Upper lobe of left lung (tissue), 6 donors: Measurements from ENCODE around the gene BCAS1. TPM values are rescaled to one million over a fixed set of nuclear protein-coding genes. Genes with fewer than 3 reads are reported as not detected.

Experiments used
- ATAC-seq, 2 donors: fragments of 200-7000 bp; cut with Tn5 transposase; one replicate each; pipeline ENCODE4 v1.9.1; 2022; ENCODE audit warnings: mild to moderate bottlenecking in 2 of 2, moderate library complexity in 2 of 2; ENCODE audit not compliant: low FRiP score in 2 of 2
- DNase-seq, 2 donors: peaks; one replicate each; pipeline ENCODE4 v3.0.0-alpha.2; 2019 to 2020
- H3K27ac ChIP-seq, 4 donors: fragments of 200-600 bp; sonication (generic); one replicate each; pipeline ENCODE4 v1.5.1; 2016 to 2019
- H3K27me3 ChIP-seq, 4 donors: fragments of 200-600 bp; sonication (generic); one replicate each; pipeline ENCODE4 v1.5.1; 2017 to 2019
- H3K36me3 ChIP-seq, 4 donors: fragments of 200-600 bp; sonication (generic); one replicate each; pipeline ENCODE4 v1.5.1; 2016 to 2019
- H3K4me1 ChIP-seq, 4 donors: fragments of 200-600 bp; sonication (generic); one replicate each; pipeline ENCODE4 v1.5.1; 2018 to 2019
- H3K4me3 ChIP-seq, 4 donors: fragments of 200-600 bp; sonication (generic); one replicate each; pipeline ENCODE4 v1.5.1; 2017 to 2019; ENCODE audit warnings: mild to moderate bottlenecking in 2 of 4, moderate library complexity in 1 of 4
- H3K9me3 ChIP-seq, 4 donors: fragments of 200-600 bp; sonication (generic); one replicate each; pipeline ENCODE4 v1.5.1; 2018 to 2019
- EP300 ChIP-seq, 4 donors: sonication (generic); formaldehyde crosslinking; IDR thresholded peaks; one replicate each; pipeline ENCODE4 v1.5.1; 2017; ENCODE audit warnings: antibody characterized with exemption in 4 of 4, control low read depth in 2 of 4
- POLR2A ChIP-seq, 4 donors: fragments of 450-650 bp; IDR thresholded peaks; one replicate each; pipeline ENCODE4 v1.5.1; 2016 to 2017; ENCODE audit warnings: antibody characterized with exemption in 4 of 4, mild to moderate bottlenecking in 2 of 4
- POLR2AphosphoS5 ChIP-seq, 2 donors: sonication (generic); formaldehyde crosslinking; IDR thresholded peaks; one replicate each; pipeline ENCODE4 v1.5.1; 2017; ENCODE audit warnings: antibody characterized with exemption in 2 of 2
- WGBS, 2 donors: methylation state at CpG; one replicate each; pipeline ENCODE4 v1.1.5; 2017 to 2018; 5-methylcytosine and 5-hydroxymethylcytosine counted together
- total RNA-seq, 6 donors: library from RNA; depleted of rRNA in 4 of 6; stranded (reverse); fragments of >200 nt in 4 of 6; gene quantifications; one replicate each; pipeline versions ENCODE4 v1.1.0 to v1.2.1, GENCODE V29; 2016 to 2021
- TF ChIP-seq, protein P1 (sequence below), 6 experiments: fragments of 450-650 bp in 4 of 6; fragments of 200-600 bp in 2 of 6; sonication (generic) in 2 of 6; IDR thresholded peaks; one replicate each; pipeline ENCODE4 v1.5.1; 2016 to 2019; ENCODE audit warnings: antibody characterized with exemption in 6 of 6
- donor health status: DM: no; HTN: no; CAD: no; lungs with moderate emphysema.
- donor health status: DM: no; HTN: yes; CAD: no; lungs with severe emphysema.

The BCAS1 gene
- total RNA-seq, 6 donors from 2014 or later, result 0.74 to 11.2 (median 1.3) TPM

DNA sequence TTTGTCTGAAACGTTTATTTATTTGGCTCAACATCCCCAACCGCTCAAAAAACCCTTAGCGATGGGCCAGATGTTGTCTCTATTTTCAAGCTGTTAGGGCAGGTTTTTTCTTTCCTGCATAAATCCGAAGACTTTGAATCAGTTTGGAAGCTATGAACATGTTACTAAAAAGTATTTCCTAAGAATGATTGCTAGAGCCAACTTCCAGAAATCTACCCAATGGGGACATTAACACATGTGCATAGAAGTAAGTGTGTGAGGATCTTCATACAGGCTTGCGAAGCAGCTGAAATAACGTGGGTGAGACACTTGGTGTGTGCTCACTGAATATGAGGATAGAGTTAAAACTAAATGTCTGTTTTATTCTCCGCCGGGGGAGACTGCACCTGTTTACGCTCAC lies 106.8 kb downstream of the BCAS1 start:
- no peaks in the 10 kb centered on the region for H3K36me3 ChIP-seq
- ATAC-seq (no peak), DNase-seq (no peak)
- no peaks in the 10 kb centered on the region for H3K4me1 ChIP-seq
- no peak for TF ChIP-seq POLR2A (IDR thresholded peaks at IDR 0.05)
- TF ChIP-seq, protein P1, sequence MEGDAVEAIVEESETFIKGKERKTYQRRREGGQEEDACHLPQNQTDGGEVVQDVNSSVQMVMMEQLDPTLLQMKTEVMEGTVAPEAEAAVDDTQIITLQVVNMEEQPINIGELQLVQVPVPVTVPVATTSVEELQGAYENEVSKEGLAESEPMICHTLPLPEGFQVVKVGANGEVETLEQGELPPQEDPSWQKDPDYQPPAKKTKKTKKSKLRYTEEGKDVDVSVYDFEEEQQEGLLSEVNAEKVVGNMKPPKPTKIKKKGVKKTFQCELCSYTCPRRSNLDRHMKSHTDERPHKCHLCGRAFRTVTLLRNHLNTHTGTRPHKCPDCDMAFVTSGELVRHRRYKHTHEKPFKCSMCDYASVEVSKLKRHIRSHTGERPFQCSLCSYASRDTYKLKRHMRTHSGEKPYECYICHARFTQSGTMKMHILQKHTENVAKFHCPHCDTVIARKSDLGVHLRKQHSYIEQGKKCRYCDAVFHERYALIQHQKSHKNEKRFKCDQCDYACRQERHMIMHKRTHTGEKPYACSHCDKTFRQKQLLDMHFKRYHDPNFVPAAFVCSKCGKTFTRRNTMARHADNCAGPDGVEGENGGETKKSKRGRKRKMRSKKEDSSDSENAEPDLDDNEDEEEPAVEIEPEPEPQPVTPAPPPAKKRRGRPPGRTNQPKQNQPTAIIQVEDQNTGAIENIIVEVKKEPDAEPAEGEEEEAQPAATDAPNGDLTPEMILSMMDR (IDR thresholded peaks at IDR 0.05), result no peak
- no peak for TF ChIP-seq EP300 (IDR thresholded peaks at IDR 0.05)
- no peak for TF ChIP-seq POLR2AphosphoS5 (IDR thresholded peaks at IDR 0.05)
- no peaks in the 10 kb centered on the region for H3K9me3 ChIP-seq
- H3K4me3 ChIP-seq, result no peak overlapping the region
- WGBS, 2 donors, result 87 to 93% methylated on average over 9 of the region's 9 CpGs
- no peaks in the 10 kb centered on the region for H3K27me3 ChIP-seq
- no peak overlapping the region for H3K27ac ChIP-seq

DNA sequence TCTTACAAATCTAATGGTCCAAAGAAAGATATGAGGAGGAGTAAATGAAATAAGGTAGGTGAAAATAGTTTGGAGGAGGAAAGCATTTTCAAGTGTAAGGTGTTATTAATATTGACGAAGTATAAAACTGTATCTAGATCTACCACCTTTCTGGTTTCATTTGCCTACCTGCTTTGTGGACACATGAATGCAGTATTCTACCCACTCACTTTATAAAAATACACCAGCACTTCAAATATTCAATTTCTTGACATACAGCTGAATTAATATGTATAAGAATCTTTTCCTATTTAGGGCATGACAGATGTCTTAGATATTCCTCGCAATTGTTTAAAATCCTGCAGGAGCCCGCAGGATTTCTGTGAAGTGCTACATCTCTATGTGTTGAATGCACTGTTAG lies 108.0 kb downstream of the BCAS1 start:
- DNase-seq (no peak), ATAC-seq (no peak)
- H3K27me3 ChIP-seq, result no peaks in the 10 kb centered on the region
- H3K27ac ChIP-seq, result no peak overlapping the region
- 94 to 95% methylated on average over 3 of the region's 3 CpGs for WGBS, 2 donors
- no peaks in the 10 kb centered on the region for H3K4me1 ChIP-seq
- no peaks in the 10 kb centered on the region for H3K9me3 ChIP-seq
- no peak overlapping the region for H3K4me3 ChIP-seq
- H3K36me3 ChIP-seq, result no peaks in the 10 kb centered on the region
- TF ChIP-seq POLR2AphosphoS5 (IDR thresholded peaks at IDR 0.05) (no peak), POLR2A (IDR thresholded peaks at IDR 0.05) (no peak), EP300 (IDR thresholded peaks at IDR 0.05) (no peak)
- TF ChIP-seq, protein P1 (IDR thresholded peaks at IDR 0.05), result no peak

DNA sequence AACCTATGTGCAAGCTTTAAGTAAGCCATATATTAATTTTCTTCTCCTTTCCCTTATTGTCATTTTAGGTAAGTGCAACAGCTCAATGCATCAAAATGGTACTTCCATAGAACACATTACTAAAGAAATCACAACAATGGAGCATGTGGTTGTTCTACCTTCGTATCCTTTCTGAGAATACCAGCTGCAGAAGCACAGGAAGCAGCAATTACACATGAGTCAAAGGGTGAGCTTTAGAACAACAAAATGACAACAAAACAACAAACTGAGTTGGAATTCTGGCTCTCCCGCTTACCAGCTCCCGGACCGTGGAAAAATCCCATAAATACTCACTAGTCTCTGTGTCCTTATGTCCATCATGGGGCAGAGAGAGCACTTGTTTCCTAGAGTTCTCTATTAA lies 108.9 kb downstream of the BCAS1 start:
- TF ChIP-seq, protein P1 (IDR thresholded peaks at IDR 0.05), result no peak
- no peak for TF ChIP-seq POLR2A (IDR thresholded peaks at IDR 0.05)
- TF ChIP-seq EP300 (IDR thresholded peaks at IDR 0.05), result no peak
- no peak for TF ChIP-seq POLR2AphosphoS5 (IDR thresholded peaks at IDR 0.05)
- Histone ChIP-seq H3K4me1 (no peaks in the 10 kb centered on the region), H3K27ac (no peak overlapping the region), H3K36me3 (no peaks in the 10 kb centered on the region), H3K27me3 (no peaks in the 10 kb centered on the region), H3K9me3 (no peaks in the 10 kb centered on the region), H3K4me3 (no peak overlapping the region)
- DNase-seq, result no peak
- no peak for ATAC-seq
- 59 to 68% methylated on average over 4 of the region's 4 CpGs for WGBS, 2 donors

DNA sequence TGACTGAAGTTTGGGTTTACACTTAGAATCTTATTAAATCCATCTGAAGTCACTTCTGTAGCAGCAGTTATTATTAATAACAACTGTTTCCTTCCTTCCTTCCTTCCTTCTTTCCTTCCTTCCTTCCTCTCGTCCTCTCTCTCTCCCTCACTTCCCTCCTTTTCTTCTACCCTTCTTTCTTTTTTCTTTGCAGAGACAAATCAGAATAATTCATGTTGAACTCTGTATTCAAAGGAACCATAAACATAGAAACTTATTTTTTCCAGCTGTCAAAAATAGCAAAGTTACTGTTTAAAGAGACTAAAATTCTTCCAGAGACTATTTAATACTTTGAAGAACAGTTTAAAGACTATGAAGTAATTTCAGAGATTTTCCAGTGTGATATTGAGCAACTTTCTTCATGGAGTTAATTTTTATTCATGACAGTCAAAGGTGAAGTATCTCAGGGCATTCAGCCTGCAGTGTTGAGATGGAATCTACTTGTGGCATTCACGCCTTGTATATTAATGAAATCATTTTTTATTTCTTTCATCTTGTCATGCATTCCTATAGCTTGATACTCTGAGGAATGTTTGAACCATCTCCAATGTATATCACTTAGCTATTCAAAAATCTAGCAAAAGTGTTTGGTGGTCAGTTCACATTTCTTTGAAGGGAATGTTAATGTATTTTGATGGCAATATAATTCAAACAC lies 109.7 kb downstream of the BCAS1 start:
- ATAC-seq, result no peak
- Histone ChIP-seq H3K27ac (no peak overlapping the region), H3K4me3 (no peak overlapping the region), H3K9me3 (no peaks in the 10 kb centered on the region), H3K36me3 (no peaks in the 10 kb centered on the region), H3K4me1 (no peaks in the 10 kb centered on the region), H3K27me3 (no peaks in the 10 kb centered on the region)
- WGBS, 2 donors, result 40 to 45% methylated on average over 2 of the region's 2 CpGs
- no peak for TF ChIP-seq EP300 (IDR thresholded peaks at IDR 0.05)
- TF ChIP-seq POLR2AphosphoS5 (IDR thresholded peaks at IDR 0.05), result no peak
- TF ChIP-seq, protein P1 (IDR thresholded peaks at IDR 0.05), result no peak
- no peak for TF ChIP-seq POLR2A (IDR thresholded peaks at IDR 0.05)
- DNase-seq, result no peak
